ENCODE results near the gene FOXK1.

DNA sequence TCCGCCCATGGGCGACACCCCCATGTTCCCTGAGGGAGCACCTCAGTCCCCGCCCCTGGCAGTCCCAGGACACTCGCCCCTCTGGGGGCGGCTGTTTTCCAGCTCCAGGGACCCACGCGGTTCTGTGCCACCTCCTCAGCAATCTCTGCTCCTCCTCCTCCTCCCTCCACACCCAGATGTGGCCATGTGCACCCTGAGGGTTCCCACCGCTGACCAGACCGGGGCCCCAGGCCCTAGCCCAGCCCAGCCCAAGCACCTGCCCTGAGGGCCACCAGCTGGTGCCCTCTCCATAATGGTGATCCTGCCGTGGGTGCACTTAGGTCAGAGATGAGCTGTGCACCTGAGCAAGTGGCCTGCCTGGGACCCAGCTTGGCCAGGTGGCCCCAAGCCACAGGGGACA is 118.4 kb downstream of the FOXK1 start:
- TF ChIP-seq EP300 (IDR thresholded peaks at IDR 0.05) = no peak
- TF ChIP-seq, protein P1, sequence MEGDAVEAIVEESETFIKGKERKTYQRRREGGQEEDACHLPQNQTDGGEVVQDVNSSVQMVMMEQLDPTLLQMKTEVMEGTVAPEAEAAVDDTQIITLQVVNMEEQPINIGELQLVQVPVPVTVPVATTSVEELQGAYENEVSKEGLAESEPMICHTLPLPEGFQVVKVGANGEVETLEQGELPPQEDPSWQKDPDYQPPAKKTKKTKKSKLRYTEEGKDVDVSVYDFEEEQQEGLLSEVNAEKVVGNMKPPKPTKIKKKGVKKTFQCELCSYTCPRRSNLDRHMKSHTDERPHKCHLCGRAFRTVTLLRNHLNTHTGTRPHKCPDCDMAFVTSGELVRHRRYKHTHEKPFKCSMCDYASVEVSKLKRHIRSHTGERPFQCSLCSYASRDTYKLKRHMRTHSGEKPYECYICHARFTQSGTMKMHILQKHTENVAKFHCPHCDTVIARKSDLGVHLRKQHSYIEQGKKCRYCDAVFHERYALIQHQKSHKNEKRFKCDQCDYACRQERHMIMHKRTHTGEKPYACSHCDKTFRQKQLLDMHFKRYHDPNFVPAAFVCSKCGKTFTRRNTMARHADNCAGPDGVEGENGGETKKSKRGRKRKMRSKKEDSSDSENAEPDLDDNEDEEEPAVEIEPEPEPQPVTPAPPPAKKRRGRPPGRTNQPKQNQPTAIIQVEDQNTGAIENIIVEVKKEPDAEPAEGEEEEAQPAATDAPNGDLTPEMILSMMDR (IDR thresholded peaks at IDR 0.05) = no peak

Measured in sigmoid colon (tissue), 4 donors.